Endothelial cell of hepatic sinusoid (primary cell): ENCODE measurements around the gene BRAF.
"Not testable (repeated sequence)": the region's sequence is repeated elsewhere in the genome, so short reads cannot be mapped to it uniquely, and the experiment has no call there.

Experiments
- in situ Hi-C: cut with HindIII; loops from 2 replicates; pipeline ENCODE4 v1.10.0; 2017; ENCODE audit warnings: low sequenced_read_pairs

Gene BRAF

DNA sequence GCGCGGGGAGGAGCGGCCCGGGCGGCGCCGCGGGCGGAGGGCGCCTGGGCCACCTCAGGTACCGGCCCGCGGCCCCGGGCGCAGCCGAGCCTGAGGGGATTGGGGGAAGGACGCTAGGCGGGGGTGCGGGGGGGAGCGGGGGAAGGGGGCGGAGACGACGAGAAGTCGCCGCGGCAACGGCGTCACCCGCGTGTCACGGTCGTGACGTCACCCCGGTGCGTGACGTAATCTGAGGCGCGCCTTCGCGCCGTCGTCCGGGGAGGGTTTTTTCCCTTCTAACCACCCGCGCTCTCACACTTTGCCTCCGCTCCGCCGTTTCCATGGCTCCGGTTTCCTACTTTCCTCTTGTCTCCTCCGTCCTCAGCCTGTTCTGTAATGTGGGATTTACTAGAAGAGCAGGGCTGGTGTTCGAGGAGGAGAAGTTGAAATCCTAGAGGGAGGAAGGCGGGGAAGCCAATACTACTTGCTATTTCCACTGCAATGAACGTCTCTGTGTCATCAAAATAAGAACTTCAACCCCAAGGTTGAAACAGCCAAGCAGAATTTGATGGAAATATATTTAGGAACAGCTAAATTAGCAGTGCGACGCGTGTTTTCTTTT, at the start of gene BRAF:
Gene BRAF, minus strand, starts transcription at position 109 of the 601 bp plus-strand sequence. CDS start 226 bp downstream, outside the sequence.
- in situ Hi-C loops, result loop anchor here (5.0 kb wide), 2 partner anchors 42 to 82 kb away; no protein-coding TSS in a partner anchor

DNA sequence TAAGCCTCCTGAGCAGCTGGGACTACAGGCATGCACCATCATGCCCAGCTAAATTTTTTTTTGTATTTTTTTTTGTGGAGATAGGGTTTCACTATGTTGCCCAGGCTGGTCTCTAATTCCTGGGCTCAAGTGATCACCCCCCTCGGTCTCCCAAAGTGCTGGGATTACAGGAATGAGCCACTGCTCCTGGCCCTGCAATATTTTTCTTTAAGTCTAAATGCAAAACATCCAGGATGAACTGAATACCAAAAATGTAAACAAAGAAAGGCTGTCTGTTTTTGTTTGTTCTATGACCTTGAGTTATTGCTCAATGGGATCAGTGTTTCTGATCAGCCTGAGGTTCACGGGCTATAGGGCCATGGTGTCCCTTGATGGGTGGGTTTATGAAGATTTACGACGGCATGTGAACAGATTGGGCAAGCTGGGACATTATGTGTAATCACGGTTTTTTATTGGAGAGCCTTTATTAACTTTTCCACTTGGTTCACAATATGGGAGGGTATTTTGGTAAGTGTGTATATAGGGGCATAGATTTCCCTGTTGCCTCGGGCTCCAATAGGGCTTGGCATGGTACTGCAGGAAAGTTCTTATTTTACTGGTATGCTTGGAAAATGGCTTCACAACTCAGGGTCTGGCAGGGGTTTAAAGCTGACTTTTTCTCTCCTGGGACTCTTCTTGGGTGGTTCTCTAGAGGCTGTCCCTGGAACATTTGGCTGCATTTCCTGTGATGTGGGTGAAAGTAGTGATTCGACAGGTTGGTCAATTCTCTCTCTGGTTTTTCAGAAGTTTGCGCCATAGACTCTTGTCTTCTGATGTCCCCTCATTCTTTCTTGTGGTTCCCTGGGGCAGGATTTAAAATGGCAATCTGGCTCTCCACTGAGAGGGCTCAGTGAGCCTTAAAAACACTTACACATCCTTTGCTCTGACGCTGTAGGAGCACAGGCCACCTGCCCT, 48.4 kb upstream of the BRAF start:
- in situ Hi-C loops, result no loop called here

DNA sequence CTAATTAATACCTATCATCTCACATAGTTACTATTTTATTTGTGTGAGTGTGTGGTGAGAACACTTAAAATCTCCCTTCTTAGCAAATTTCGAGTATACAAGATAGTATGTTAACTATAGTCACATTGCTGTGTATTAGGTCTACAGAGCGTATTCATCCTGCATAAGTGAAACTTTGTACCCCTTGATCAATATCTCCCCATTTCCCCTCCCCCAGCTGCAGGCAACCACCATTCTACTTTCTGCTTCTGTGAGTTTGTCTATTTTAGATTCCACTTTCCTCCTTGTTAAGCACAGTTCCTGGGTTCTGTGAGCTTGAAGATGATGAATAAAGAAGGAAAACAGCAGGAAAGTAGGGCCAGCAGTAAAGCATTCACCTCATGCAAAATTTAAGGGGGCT, 47.6 kb upstream of the BRAF start:
- in situ Hi-C loops, result no loop called here

DNA sequence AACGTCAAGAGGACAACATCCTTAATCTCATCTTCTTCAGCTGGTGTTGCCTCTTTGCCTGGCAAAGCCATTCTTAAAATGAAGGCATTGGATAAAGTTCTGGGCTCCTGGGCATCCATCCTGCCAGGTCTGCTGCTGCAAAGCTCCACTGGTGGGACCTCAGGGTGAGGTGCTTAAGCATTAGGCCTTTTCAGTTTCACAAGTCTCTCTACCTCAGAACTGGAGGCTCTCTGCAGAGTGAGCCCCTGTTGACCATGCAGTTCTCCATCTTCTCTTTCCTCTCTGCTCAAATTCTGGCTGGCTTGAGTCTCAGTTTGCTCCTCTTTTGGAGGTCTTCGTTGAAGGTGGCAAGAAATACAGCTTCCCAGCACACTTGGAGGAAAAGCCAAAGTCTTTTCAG, 42.7 kb upstream of the BRAF start:
- in situ Hi-C loops, result loop anchor here (5.0 kb wide), 1 partner anchor 40 kb away; no protein-coding TSS in a partner anchor

DNA sequence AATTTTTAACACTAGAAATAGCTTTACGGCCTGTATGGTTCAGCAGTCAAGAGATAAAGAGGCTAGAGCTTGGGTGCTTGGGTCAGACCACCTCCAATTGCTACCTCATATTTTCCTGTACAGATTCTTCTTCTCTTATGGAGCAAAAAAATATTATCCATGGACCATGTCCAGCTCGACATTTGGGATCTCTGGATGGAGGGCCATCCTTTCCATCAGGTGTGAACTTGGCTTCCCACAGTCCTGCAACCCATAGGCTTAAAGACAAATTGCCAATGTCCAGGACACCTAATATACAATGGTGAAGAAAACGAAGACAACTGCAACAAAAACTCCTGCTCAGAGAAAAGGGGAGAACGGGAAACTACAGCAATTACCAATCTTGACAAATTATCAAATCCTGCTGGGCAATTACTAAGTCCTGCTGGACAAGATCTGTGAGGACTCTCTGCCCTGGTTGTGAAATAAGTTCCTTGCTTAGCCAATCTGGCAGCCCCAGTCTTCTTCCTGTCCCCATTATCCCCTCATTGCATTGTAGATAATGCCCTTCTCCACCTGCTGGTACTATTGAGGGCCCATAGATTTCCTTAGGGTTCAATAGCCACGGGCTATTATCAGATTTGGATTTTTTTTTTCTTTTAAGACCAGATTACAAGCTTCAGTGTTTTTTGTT, 42.0 kb upstream of the BRAF start:
- in situ Hi-C loops, result loop anchor here (5.0 kb wide), 1 partner anchor 39 kb away; no protein-coding TSS in a partner anchor

DNA sequence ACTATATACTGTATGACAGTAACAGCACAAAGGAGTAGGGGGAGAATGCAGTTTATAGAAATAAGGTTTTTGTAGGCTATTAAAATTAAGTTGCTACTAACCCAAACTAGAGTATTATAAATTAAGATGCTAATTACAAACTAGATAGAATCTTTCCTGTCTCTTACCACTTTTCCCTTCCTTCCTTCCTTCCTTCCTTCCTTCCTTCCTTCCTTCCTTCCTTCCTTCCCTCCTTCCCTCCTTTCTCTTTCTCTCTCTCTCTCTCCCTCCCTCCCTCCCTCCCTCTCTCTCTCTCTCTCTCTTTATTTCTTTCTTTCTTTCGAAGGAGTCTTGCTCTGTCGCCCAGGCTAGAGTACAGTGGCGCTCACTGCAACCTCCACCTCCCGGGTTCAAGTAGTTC, 36.4 kb upstream of the BRAF start:
- in situ Hi-C loops, result no loop called here

DNA sequence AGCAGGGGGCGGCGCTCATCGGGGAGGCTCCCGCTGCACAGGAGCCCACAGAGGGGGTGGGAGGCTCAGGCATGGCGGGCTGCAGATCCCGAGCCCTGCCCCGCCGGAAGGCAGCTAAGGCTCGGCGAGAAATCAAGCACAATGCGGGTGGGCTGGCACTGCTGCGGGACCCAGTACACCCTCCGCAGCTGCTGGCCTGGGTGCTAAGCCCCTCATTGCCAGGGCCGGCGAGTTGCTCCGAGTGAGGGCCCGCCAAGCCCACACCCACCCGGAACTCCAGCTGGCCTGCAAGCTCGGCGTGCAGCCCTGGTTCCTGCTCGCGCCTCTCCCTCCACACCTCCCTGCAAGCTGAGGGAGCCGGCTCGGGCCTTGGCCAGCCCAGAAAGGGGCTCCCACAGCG, 32.3 kb upstream of the BRAF start:
- in situ Hi-C loops, result not testable (repeated sequence)

DNA sequence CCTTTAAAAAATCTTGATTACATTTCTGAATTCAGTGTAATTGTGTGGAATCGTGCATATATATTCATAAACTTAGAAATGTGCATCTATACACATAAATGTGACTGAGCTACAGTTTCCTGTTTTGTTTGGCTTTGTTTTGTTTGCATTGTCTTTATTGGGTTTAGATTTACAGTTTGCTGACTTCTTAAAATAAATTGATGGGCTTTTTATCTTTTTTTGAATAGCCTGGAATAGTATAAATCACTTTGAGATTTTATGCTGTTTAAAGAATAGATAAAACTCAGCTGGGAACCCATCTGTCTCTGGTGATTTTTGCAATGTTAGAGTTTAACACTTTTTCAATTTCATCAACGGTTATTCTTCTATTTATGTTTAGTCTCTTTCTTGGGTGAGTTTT, 21.2 kb upstream of the BRAF start:
- in situ Hi-C loops, result no loop called here

DNA sequence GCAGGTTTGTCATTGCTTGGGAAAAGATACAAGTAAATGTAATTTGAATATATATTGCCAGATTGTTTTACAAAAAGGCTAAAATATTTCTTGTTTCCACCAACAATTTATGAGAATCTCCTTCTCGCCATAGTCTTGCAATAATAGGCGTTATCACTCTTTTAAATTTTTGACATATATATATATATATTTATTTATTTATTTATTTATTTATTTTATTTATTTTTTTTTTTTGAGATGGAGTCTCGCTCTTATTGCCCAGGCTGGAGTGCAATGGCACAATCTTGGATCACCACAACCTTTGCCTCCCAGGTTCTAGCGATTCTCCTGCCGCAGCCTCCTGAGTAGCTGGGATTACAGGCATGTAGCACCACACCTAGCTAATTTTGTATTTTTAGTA, 17.5 kb upstream of the BRAF start:
- in situ Hi-C loops, result not testable (repeated sequence)

DNA sequence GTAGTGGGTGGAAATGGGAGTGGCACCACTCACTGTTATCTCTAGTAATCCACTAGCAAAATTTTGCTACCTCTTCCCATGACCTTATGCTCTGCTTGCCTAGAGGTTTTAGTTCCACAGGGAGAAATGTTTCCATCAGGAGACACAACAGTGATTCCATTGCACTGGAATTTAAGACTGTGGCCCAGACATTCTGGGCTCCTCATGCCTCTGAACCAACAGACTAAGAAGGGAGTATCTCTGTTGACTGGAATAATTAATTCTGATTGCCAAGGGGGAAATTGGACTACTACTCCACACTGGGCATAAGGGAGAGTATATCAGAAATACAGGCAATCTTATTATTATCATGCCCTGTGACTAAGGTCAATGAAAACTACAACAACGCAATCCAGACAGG, 16.2 kb upstream of the BRAF start:
- in situ Hi-C loops, result no loop called here

DNA sequence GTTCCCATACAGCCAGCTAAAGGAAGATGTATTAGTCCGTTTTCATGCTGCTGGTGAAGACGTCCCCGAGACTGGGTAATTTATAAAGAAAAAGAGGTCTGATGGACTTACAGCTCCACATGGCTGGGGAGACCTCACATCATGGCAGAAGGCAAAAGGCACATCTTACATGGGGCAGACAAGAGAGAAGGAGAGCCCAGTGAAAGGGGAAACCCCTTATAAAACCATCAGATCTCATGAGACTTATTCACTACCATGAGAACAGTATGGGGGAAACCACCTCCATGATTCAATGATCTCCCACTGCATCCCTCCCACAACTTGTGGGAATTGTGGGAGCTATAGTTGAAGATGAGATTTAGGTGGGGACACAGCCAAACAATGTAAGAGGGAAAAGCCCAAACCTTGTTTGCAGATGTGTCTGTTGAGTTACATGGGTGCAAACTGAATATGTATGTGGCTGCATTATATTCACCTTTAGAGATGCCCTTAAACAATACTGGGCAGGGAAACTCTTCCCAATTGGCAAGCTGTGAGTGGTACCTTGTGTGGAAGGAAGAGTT, 13.1 kb upstream of the BRAF start:
- in situ Hi-C loops, result loop anchor here (5.0 kb wide), 1 partner anchor 45 kb away; no protein-coding TSS in a partner anchor

DNA sequence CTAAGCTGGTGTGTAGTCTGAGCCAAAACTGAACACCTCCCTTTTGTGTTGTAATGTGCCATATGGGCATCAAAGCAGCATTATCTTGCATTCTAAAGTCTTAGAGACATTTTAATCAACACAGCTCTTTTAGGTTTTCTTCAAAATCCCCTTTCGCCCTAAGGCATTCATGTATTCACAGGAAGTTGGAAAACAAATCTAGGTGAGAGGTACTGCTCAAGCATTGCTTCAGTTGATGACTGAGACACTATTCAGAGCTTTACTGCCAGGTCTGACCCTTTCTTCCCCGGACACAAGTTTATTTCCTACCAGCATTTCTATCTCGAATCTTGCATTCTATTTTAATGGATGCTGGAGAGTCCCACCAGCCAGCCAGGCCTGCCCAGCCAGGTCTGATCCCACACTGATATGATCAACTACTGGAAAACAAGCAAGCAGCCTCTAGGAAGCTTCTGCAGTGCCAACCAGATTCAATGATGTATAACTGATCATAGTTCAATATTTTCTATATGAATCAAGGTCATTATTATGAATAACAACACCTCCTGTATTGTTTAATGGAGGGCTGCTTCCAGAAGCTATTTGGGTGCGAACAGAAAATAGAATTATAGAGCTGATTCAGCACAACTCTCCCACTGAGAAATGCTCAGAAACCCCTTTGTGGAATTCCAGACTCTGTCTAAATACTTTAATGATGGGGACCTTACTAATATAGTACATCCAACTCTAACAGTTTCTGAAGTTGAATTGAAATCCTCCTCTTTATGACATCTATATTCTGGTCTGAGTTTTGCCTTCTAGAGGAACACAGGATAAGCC, 4.0 kb upstream of the BRAF start:
- in situ Hi-C loops, result loop anchor here (5.0 kb wide), 2 partner anchors 39 to 79 kb away; no protein-coding TSS in a partner anchor

DNA sequence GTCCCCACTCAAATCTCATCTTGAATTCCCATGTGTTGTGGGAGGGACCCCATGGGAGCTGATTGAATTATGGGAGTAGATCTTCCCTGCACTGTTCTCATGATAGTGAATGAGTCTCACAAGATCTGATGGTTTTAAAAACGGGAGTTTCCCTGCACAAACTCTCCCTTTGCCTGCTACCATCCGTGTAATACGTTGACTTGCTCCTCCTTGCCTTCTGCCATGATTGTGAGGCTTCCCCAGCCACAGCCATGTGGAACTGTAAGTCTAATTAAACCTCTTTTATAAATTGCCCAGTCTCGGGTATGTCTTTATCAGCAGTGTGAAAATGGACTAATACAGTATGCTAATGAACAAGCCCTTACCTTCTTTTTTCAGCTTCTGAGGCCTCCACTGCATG, 3.2 kb upstream of the BRAF start:
- in situ Hi-C loops, result loop anchor here (5.0 kb wide), 2 partner anchors 39 to 79 kb away; no protein-coding TSS in a partner anchor

DNA sequence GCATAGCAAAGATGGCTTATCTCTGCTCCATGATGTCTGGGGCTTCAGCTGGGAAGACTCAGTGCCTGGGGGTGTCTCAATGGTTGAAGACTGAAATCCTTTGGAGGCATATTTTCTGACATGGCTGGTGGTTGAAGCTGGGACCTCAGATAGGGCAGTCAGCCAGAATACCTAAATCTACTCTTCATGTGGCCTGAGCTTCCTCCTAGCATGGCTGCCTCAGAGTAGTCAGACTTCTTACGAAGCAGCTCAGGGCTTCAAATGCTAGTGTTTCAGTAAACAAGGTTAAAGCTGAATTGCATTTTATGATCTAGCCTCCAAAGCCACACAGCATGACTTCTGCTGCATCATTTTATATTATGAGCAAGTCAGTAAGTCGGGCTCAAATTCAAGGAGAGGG, 2.6 kb upstream of the BRAF start:
- in situ Hi-C loops, result loop anchor here (5.0 kb wide), 2 partner anchors 40 to 80 kb away; no protein-coding TSS in a partner anchor

DNA sequence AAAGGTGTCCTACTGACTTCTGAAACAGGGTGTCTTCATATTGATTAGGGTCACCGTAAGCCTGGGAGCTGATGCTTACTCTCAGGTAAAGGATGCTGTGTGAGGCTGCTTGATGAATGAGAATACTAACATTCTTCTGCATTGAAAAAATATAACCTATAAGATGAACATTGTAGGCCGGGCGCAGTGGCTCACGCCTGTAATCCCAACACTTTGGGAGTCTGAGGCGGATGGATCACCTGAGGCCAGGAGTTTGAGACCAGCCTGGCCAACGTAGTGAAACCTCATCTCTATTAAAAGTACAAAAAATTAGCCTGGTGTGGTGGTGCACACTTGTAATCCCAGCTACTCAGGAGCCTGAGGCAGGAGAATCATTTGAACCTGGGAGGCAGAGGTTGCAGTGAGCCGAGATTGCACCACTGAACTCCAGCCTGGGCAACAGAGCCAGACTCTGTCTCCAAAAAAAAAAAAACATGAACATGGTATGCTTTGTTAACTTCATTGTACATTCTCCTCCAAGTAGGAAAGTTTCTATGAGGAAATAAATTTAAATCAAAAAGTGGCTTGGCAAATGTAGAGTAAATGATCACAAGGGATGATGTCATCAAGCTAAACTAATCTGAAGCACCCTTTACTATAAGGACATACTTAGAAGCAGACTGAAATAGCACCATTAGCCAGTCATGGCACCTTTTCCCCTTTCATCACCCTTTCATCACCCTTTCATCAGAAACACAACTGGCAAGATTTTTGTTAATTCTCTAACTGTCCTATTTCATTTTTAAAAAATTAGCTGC, 1.5 kb upstream of the BRAF start:
- in situ Hi-C loops, result loop anchor here (5.0 kb wide), 2 partner anchors 41 to 81 kb away; no protein-coding TSS in a partner anchor

DNA sequence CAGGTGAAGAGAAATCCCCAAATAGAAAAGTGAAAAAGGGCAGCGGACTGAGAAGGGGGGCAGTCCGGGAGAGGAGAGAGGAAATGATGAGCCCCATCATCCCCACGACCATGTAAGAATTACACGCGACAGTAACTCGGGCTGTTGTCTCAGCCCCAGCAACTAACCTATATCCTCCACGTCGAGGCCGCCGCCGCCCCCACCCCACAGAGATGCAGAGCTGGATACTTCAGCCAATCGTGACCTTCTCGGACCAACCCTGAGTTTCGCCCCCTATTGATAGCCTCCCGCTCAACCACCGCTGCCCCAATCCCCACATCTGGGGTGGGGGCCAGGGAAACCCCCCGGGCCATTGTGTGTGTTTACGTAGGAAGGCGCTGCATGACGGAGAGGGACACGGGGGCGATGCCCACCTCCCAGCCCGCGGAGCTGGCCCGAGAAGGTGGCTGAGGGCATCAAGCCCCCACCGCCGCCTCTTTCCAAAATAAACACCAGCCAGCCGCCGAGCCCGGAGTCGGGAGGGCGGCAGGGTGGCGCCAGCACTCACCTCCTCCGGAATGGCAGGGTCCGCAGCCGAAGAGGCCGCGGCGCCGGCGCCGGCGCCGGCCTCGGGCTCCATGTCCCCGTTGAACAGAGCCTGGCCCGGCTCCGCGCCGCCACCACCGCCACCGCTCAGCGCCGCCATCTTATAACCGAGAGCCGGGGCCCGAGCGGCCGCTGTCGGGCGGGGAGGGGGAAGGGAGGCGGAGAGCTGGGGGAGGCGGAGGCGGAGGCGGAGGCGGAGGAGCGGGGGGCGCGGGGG, 509 bp downstream of the BRAF start:
- in situ Hi-C loops, result no loop called here

DNA sequence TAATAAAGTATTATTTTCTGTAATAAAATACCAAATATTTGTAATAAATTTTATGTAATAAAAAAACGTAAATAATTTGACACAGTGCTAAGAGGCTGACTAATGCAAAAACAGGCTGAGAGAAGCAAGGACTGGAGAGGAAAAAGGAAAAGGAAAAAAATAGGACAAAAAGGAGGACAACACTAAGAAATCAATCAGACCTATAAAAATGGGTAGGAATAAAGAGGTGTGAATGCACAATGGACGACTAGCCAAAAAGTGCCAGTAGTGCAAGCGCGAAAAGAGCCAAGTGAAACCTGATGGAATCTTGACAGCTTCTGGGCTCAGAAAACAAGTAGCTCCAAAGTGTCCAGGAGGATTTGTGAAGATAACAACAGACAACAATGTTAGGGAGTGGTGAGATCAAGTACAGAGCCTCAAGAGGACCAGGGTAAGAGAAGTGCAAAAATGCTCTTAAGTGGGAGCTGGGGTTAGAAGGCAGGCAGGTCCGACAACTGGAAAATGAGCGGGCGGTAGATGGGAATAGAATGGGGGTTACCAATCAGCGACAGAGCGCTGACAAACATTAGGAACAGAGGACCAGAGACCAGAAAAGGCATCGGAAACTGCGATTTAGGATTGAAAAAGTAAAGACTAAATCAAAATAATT, 1.2 kb downstream of the BRAF start:
- in situ Hi-C loops, result no loop called here
